NCI-H345 treated with DMSO at 0.1 percent for 48 hours (cell line): ENCODE results near the gene HERC2.
"Not testable (repeated sequence)": the region's sequence is repeated elsewhere in the genome, so short reads cannot be mapped to it uniquely, and the experiment has no call there.

Experiments used
- DNase-seq: peaks from one replicate; lab custom pipeline; 2025; ENCODE audit not compliant: unreplicated experiment; lab: John Stamatoyannopoulos, UW

Gene HERC2

DNA sequence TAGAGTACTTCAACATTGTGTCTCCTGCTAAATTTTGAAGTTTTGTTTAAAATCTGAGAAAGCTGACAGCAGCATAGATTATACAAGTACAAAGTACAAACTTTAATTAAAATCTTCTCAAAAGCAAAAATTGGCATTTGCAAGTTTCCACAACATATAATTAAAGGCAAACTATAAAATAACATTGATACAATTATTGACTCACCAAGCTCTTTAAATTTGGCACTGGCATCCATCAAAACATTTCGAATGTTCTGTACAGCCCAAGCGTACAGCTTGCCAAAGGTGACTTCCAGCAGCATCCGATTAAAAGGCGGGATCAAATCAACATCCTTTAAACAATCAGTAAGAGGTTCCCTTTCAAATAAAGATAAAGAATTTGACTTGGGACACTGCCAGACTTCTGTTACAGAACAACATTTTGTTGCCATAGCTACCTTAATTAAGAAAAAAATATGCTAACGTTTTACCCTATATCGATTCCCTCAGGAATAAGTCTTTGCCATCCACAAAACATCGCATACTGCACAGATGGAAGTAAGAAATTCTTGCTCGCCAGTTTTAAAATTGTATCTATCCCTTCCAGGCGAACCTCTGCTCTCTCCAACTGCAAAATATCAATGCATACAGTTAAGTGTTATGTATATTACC lies 92.9 kb downstream of the HERC2 start:
- DNase-seq: peak; percentile 7

DNA sequence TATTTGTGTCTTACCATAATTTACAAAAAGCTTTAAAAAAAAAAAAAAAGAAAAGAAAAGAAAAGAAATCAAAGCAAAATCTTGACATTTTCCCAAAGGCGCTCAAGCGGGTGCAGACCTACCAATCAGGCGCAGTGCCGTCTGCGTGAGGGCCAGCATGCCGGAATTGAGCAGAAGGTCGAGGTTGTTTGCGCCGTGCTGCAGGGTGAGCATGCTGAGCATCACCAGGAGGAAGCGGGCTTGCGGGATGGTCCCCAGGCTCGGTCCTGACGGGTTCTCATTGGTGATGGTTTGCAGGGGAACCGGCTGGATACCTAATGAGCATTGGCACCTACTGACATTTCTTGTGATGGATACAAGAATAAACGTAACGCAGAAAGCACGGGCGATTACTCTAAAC lies 93.9 kb downstream of the HERC2 start:
- DNase-seq: no peak

DNA sequence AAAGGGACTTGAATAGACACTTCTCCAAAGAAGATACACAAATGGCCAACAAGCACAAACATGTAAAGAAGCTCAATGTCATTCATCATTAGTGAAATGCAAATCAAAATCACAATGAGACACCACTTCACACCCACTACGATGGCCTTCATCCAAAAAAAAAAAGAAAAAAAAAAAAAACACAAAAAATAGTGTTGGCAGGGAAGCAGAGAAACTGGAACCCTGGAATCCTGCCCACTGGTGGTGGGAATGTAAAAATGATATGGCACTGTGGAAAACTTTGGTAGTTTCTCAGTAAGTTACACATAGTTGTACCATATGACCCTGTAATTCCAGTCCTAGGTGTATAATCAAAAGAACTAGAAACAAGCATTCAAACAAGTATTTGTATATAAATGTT lies 94.7 kb downstream of the HERC2 start:
- DNase-seq: peak; percentile 3

DNA sequence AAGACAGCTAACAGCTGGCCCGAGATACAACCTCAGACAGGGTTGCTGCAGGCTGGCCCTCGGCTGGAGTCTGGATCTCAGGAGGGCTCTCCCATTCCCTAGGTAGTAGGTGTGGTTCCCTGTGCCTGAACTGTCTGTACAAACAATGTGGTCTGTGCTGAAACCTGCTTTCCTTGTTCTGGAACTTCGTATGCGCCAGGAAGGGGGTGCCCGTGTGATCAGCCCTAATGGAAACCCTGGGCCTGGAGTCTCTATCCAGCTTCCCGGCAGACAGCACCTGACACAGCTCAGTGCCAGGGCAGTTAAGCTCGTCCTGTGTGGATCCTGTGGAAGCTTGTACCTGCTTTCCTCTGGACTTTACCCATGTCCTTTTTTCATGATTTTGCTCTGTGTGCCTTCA lies 99.4 kb downstream of the HERC2 start:
- not testable (repeated sequence) for DNase-seq

DNA sequence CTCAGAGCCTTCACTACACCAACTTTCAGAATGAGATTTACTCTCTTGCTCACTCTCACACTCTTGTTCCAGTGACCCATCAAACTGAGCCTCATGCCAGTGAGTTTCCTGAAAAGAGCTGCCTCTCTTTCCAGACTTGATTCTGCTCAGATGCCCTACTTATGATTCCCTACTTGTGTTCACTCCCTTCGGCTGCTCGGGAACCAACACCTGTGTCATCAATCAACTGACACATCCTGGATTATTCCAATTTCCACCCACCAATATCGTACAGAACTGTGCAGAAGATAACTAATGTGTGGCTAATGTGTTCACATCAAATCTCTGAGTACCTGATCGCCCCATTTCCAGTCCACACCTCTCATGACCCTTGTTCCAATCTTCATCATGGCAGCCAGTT lies 100.3 kb downstream of the HERC2 start:
- not testable (repeated sequence) for DNase-seq

DNA sequence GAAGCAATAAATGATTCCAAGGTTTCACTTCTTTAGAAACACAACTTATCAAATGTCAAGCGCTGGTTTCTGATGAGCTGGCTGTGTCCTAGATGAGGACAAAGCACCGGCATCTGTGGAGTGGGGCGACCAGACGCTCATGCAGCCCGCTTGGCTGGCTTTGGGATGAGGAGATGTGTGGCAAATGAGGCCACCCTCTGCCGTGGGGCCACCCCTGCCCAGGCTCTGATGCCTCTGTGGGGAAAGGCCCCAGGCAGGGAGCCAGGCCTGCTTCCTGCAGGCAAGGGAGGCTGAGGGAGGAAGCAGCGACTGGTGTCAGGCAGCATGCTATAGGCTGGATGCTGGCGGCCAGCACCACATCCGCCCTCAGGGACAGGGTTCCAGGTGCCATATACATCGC lies 102.9 kb downstream of the HERC2 start:
- DNase-seq: no peak

DNA sequence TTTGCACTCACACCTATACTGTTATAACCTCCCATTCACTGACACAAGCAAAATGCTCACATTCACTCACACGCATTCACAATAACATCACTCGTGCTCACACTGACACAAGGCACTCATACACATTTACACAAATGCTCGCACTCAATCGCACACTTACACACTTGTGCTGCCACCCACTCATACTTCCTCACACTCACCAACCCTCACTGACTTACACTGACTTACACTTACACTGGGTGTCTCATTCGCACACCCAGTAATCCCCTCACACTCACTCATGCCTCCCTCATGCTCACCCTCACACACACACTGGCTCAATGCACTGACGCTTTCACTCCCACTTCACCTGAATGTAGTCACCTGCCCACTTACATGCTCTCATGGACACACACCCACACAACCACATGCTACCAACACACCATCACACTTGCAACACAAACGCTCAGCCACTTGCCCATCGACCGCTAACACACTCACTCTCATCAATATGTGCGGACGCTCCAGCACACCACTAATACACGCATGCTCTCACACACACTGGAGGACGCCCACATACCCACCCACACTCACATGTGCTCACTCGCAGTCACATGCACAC lies 104.9 kb downstream of the HERC2 start:
- DNase-seq: not testable (repeated sequence)

DNA sequence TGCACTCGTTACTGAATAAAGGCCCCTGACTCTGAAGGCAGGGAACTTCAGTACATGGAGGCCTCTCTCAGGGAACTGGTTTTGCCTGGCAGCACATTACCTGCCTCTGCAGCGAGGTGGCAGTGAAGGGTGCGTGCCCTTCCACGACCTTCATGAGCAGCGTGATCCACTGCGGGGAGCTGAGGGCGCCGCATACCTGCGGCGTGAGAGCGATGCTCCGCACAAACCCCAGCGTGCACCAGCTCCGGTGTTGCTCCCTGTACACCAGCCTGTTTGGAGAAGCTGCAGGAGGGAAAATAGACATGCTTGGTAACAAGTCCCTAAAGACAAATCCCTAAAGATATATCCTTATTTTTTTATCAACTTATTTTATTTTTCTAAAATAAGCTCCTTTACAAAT lies 106.5 kb downstream of the HERC2 start:
- DNase-seq: not testable (repeated sequence)

DNA sequence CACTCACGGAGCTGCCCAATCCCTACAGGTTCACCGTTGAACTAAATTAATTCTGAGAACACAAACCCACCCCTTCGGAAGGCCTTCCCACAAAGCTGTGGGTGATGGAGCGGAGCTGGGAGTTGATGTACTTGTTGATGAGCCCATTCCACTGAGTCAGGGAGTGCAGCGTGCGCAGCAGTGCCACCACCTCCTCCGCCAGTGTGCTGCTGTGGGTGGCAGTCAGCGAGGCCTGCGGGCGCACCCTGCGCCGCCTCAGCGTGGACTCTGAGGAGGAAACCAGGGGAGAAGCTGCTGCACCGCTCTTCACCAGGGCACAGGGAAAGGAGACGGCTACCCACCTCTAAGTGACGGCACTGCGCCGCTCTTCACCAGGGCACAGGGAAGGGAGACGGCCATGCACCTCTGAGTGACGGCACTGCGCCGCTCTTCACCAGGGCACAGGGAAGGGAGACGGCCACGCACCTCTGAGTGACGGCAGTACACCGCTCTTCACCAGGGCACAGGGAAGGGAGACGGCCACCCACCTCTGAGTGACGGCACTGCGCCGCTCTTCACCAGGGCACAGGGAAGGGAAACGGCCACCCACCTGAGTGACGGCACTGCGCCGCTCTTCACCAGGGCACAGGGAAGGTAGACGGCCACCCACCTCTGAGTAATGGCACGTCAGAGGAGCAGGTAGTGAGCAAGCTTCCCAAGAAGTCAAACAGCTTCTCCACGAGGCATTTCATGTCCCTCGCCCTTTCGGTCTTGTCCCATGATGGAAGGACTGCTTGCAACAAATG lies 107.8 kb downstream of the HERC2 start:
- DNase-seq: not testable (repeated sequence)

DNA sequence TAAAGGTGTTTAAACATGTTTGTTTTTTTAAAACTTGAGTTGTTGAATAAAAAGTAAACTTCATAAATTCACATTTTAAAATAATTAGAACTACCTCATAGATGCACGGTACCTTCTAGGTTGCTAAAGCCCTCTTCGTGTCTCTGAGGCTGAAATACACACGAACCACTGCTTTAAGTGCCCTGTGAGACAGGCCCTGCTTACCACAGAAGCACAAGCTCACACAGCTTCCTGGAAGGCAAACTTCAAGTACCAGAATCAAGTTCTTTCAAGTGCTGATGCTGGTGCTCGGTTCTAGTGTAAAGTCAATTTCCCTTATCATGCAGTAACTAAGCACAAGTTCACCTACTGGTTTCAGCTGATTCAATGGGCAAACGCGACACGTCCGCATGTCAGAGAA lies 108.6 kb downstream of the HERC2 start:
- not testable (repeated sequence) for DNase-seq

DNA sequence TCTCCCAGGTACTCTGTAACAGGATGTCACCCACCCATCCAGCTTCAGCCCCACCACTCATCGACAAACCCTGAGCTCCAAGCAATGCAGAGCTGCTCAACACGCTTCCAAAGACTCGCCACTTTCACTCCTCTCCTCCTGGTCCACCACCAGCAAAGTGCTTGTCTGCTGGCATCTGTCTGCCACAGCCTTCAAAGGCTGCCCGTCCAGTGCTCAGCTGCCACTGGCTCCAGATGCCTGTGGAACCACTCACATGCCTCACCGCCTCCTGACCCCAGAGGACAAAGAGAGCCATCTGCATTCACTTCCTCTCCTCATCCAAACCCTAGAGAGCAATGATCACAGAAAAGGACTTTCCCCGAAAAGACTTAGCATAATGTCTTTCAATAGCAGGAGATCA lies 113.4 kb downstream of the HERC2 start:
- DNase-seq: no peak

DNA sequence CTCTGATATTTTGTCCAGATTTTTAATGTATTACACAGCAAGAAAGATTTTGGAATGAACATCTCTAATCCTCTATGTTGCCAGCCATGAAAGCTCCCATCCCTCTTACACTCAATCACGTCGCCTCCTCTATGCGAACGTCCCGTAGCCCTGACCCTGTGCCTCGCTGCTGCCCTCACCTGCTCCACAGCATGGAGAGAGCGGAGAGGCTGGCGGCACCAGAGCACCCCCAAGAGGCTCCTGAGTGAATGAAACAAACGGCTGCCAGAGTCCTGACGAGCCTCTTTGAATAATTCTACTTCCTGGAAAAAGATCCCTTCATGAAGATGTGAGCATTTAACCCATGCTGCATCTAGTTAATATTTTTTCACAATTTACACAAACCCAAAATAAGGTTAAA lies 116.3 kb downstream of the HERC2 start:
- not testable (repeated sequence) for DNase-seq

DNA sequence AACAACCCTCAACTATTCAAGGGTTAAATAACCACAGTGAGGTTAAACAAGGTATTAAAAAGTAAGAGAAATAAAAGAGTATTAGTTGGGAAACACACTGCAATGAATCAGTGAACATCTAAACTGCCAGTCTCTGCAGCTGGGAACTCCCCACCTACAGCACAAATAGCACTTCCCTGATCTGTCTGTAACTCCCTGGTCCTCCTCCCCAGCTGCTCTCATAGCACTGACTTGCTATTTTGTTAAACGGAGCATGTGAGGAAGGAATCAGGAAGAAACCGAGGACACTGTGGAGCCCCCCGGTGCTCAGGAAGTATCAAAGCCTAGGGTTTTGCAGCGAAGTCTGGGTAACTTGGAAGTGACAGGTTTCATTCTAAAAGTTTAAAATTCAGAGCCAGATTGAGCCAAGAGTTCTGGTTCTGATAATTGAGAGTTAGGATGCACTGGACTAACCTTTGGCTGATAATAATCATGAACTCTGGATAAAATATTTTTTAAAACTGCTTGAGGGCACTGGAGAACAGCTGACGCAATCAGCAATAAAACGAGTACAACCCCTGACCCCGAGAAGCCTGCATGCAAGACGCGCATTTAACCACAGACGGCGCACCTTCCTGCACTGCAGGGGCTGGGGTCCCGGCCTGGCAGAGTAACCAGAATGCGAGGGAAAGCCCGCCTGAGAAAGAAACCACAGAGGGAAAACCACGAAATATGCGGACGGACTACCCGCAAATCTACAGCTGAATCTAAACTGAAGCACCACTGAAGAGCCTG lies 118.7 kb downstream of the HERC2 start:
- DNase-seq: not testable (repeated sequence)

DNA sequence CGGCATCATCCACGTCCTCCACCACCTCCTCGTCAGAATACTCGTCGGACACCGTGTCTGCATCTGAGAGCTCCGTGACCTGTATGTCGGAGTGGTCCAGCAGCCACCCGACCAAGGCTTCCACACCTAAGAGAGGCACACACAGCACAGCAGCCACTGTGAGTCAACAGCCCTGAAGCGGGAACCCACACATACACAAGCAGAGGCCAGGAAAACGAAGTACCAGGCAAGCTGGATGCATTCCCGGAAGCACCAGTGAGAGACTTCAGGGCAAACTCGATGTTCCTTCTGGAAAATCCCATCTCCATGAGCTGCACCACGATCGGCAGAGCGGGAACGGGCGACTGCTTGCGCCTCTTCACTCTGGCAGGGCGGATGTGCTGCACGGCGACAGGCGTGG lies 119.9 kb downstream of the HERC2 start:
- not testable (repeated sequence) for DNase-seq

DNA sequence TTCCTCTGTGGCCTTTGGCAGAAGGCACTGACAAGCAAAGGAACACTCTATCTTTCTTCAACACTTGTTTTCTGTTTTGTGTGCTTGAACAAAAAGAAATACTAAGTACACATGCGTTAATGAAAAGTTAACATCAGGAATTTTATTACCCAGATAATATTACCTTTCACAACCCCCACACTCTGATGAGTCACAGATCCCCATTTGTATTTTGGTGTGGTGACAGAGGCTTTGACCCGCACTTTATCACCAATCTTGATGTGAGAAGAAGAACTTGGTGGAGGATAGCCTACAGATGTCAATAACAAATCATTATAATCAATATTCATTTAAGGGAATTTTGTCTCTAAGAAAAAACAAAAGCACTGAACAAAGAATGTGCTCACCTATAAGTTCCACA lies 123.8 kb downstream of the HERC2 start:
- DNase-seq: not testable (repeated sequence)

DNA sequence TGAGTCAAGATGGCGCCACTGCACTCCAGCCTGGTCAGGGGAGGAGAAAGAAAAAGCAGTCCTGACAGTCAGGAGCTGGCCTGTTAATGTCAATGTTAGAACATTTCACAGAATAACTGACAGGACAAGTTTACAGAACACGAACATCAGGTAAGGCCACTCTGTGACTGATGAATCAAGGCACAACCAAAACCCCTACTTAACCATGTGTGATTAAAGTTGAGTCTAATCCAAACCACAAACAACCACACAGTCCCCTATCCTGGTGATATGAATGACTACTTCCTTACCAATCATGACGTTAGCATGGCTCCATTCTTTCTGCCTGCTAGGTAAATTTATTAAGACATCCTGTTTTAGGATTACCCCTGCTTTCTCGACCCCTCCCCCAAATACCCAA lies 124.3 kb downstream of the HERC2 start:
- not testable (repeated sequence) for DNase-seq

DNA sequence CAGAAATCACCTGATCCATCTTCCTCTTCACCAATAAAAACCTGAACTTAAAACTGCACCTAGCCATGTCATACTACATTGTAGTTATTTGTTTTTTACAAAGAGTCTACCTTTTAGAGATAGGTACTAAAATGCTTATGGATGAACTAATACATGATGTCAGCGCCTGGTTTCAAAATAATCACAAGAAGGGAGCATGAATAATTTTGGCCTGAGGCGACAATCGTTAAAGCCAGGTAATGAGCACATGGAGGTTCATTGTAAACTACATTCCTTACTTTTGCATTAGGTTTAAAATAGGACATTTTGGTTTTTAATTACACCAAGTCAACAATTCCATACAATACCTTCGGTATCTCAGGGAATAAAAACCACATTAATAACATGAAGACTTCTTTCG lies 125.4 kb downstream of the HERC2 start:
- DNase-seq: not testable (repeated sequence)

DNA sequence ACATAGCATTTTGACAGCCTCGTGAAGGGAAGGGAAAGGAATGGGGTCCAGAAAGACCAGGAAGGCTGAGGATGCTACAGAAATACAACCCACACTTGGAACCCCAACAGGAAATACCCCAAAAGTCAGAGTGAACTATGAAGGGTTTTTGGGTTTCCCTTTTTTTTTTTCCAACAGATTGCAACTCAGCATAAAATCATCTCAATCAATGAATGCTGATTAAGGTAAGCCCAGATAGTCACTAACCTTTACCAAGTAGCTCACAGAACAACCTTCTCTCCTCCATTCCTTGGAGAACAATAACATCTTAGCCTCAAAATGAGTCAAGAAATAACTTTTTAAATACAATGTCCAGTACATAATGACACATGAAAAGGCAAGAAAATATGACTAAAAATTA lies 129.2 kb downstream of the HERC2 start:
- no peak for DNase-seq

DNA sequence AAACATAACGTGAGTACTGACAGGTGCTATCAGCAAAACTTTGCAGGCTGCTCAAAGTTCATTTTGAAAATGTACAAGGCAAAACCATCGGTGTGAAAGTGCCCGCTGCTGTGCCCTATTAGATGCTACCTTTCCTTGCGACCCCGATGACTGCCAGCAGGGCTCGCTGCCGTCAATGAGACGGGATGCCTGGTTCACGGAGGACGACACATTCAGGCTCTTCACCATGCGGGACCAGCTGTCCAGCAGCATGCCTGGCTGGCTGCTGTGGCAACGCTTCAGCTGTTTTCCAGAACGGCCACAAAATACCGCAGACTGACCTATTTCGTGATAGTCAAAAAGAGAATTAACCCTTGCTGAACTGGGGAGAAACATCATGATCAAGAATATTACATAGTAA lies 130.1 kb downstream of the HERC2 start:
- DNase-seq: no peak

DNA sequence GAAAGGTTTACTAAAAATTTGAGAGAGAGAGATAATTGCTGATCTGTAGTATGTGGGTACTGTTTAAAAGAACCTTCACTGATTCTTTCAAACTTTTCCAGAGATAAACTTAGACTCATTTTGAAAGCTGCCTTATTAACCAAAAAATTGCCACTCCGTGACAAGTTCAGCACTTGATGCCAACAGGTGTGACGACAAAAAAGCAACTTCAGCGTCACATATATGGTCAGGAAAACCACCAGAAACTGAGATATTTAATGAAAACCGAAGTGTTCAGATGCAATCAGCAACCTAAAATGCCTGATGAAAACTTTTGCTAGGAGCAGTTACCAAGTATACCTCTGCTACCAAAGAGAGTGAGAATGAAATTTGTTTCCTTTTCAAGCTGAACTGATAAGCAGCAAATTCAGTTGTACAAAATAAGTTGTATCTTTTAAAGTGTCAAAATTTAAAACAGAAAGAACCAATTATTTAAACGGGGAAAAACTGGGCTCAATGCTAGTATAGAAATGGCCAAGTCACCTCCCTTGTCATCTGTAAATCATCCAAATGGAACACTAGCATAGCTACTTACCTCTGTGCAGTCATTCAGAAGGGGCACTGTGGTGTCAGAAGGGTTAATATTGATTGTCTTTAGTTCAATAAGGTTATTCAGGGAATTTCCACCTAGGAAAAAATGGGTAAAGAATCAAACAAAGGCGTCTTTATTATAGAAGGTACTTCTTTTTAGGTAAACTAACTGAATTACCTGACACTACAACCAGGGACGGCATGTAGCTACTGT lies 131.4 kb downstream of the HERC2 start:
- DNase-seq: no peak
